Measurements from ENCODE around the gene TPM1.

The TPM1 gene

GRCh38 chr15:63043335-63044076 lies 959 bp downstream of the TPM1 start:
- peak; percentile 20 for DNase-seq

GRCh38 chr15:63044077-63044644 lies 1.6 kb downstream of the TPM1 start:
- no peak for DNase-seq

GRCh38 chr15:63044645-63045464 lies 2.3 kb downstream of the TPM1 start:
- no peak for DNase-seq

- no peak for DNase-seq
Measured at GRCh38 chr15:63045465-63045840, 2.9 kb downstream of the TPM1 start.

GRCh38 chr15:63045879-63046278 lies 3.3 kb downstream of the TPM1 start:
- no peak for DNase-seq

GRCh38 chr15:63046917-63047760 lies 4.6 kb downstream of the TPM1 start:
- DNase-seq, result no peak

GRCh38 chr15:63047792-63048114 lies 5.2 kb downstream of the TPM1 start:
- no peak for DNase-seq

GRCh38 chr15:63048115-63048775 lies 5.7 kb downstream of the TPM1 start:
- DNase-seq, result peak; percentile 85

- peak; percentile 17 for DNase-seq
Measured at GRCh38 chr15:63048776-63049665, 6.5 kb downstream of the TPM1 start.

GRCh38 chr15:63049783-63050371 lies 7.3 kb downstream of the TPM1 start:
- DNase-seq, result no peak

- no peak for DNase-seq
Measured at GRCh38 chr15:63050731-63051155, 8.2 kb downstream of the TPM1 start.

GRCh38 chr15:63051156-63052066 lies 8.9 kb downstream of the TPM1 start:
- DNase-seq, result no peak

- no peak for DNase-seq
Measured at GRCh38 chr15:63052077-63052841, 9.7 kb downstream of the TPM1 start.

GRCh38 chr15:63052961-63053698 lies 10.6 kb downstream of the TPM1 start:
- no peak for DNase-seq

- DNase-seq, result no peak
Measured at GRCh38 chr15:63054281-63054683, 11.7 kb downstream of the TPM1 start.

GRCh38 chr15:63054985-63055384 lies 12.4 kb downstream of the TPM1 start:
- DNase-seq, result no peak

- DNase-seq, result no peak
Measured at GRCh38 chr15:63056829-63057228, 14.3 kb downstream of the TPM1 start.
